Esophagus squamous epithelium (tissue), 5 donors: ENCODE measurements around the gene CTNNA2. TPM values are rescaled to one million over a fixed set of nuclear protein-coding genes. Genes with fewer than 3 reads are reported as not detected.

Experiments used
- DNase-seq: peaks from one replicate; lab custom pipeline; 2025; lab: John Stamatoyannopoulos, UW
- H3K27ac ChIP-seq, 4 donors: fragments of 200-600 bp; sonication (generic); one replicate each; pipeline ENCODE4 v1.5.1; 2016 to 2019; ENCODE audit warnings: mild to moderate bottlenecking in 1 of 4
- H3K27me3 ChIP-seq, 4 donors: fragments of 200-600 bp; sonication (generic); 1 replicate in 3 of 4; 2 replicates in 1 of 4; pipeline versions ENCODE4 v1.5.1 to v1.6.0; 2017 to 2021; ENCODE audit warnings: antibody characterized with exemption in 1 of 4
- H3K36me3 ChIP-seq, 3 donors: fragments of 200-600 bp; sonication (generic); one replicate each; pipeline ENCODE4 v1.5.1; 2016 to 2019
- H3K4me1 ChIP-seq, 3 donors: fragments of 200-600 bp; sonication (generic); one replicate each; pipeline ENCODE4 v1.5.1; 2017 to 2019
- H3K4me3 ChIP-seq, 4 donors: fragments of 200-600 bp; sonication (generic); 1 replicate in 3 of 4; 2 replicates in 1 of 4; pipeline ENCODE4 v1.5.1; 2016 to 2019; ENCODE audit warnings: mild to moderate bottlenecking in 2 of 4, moderate library complexity in 1 of 4
- H3K9me3 ChIP-seq, 3 donors: fragments of 200-600 bp; sonication (generic); one replicate each; pipeline ENCODE4 v1.5.1; 2016 to 2019
- CTCF ChIP-seq, 6 experiments: fragments of 450-650 bp in 4 of 6; fragments of 200-600 bp in 2 of 6; sonication (generic) in 2 of 6; IDR thresholded peaks; one replicate each; pipeline ENCODE4 v1.5.1; 2016 to 2019; ENCODE audit warnings: antibody characterized with exemption in 6 of 6, mild to moderate bottlenecking in 4 of 6, moderate library complexity in 4 of 6
- POLR2A ChIP-seq, 4 donors: fragments of 450-650 bp; IDR thresholded peaks; one replicate each; pipeline ENCODE4 v1.6.1; 2017; ENCODE audit warnings: antibody characterized with exemption in 4 of 4, mild to moderate bottlenecking in 4 of 4, moderate library complexity in 3 of 4
- WGBS, 2 donors: methylation state at CpG; one replicate each; pipeline ENCODE4 v1.1.5; 2018; 5-methylcytosine and 5-hydroxymethylcytosine counted together
- intact Hi-C: fragments of 100-400 bp; cut with DNase I; formaldehyde crosslinking; loops from one replicate; pipeline ENCODE4 v1.15.0; 2022
- total RNA-seq, 4 donors: library from RNA; depleted of rRNA; stranded (reverse); fragments of >200 nt; gene quantifications; one replicate each; pipeline ENCODE4 v1.1.0, GENCODE V29; 2016
- donor health status: DM: yes; HTN: yes; CAD: no.

CTNNA2 gene
- total RNA-seq, 4 donors from 2014 or later: not detected

- H3K27me3 ChIP-seq: peaks cover 0 to 52% (median 2%) of the 10 kb centered on the region in 4 donors
- H3K36me3 ChIP-seq: no peaks in the 10 kb centered on the region
- TF ChIP-seq POLR2A (IDR thresholded peaks at IDR 0.05): no peak
- TF ChIP-seq CTCF (IDR thresholded peaks at IDR 0.05): no peak
- no peaks in the 10 kb centered on the region for H3K9me3 ChIP-seq
- intact Hi-C loops: no loop called here
- H3K27ac ChIP-seq: no peak overlapping the region
- H3K4me3 ChIP-seq: no peak overlapping the region
- WGBS, 2 donors: 20% methylated on average over 1 of the region's 1 CpG; no CpG with 5 or more reads in 1 of the 2 donors
- DNase-seq: no peak
- H3K4me1 ChIP-seq: peaks cover 0 to 21% (median 0%) of the 10 kb centered on the region in 3 donors
Measured at GRCh38 chr2:80300954-80301353, 788.1 kb downstream of the CTNNA2 start.

GRCh38 chr2:80302001-80302313 lies 789.1 kb downstream of the CTNNA2 start:
- Histone ChIP-seq H3K36me3 (no peaks in the 10 kb centered on the region), H3K27ac (no peak overlapping the region), H3K9me3 (no peaks in the 10 kb centered on the region), H3K27me3 (peaks cover 0 to 54% (median 2%) of the 10 kb centered on the region in 4 donors), H3K4me1 (peaks cover 0 to 21% (median 0%) of the 10 kb centered on the region in 3 donors), H3K4me3 (no peak overlapping the region)
- 42 to 50% methylated on average over 11 to 12 of the region's 12 CpGs for WGBS, 2 donors
- no peak for DNase-seq
- TF ChIP-seq POLR2A (IDR thresholded peaks at IDR 0.05): no peak
- no peak for TF ChIP-seq CTCF (IDR thresholded peaks at IDR 0.05)
- intact Hi-C loops: no loop called here

- Histone ChIP-seq H3K4me3 (peak overlapping the region in 1 of 4 donors; percentile 38), H3K27me3 (peaks cover 0 to 54% (median 2%) of the 10 kb centered on the region in 4 donors), H3K27ac (no peak overlapping the region), H3K36me3 (no peaks in the 10 kb centered on the region), H3K4me1 (peaks cover 0 to 21% (median 0%) of the 10 kb centered on the region in 3 donors), H3K9me3 (no peaks in the 10 kb centered on the region)
- WGBS, 2 donors: 21 to 60% methylated on average over 6 to 11 of the region's 50 CpGs
- TF ChIP-seq POLR2A (IDR thresholded peaks at IDR 0.05) (no peak), CTCF (IDR thresholded peaks at IDR 0.05) (no peak)
- intact Hi-C loops: no loop called here
- no peak for DNase-seq
Measured at GRCh38 chr2:80302314-80303005, 789.6 kb downstream of the CTNNA2 start.

GRCh38 chr2:80303006-80303908 lies 790.4 kb downstream of the CTNNA2 start:
- Histone ChIP-seq H3K4me3 (peak overlapping the region in 3 of 4 donors; percentile 9 to 38 (median 26)), H3K36me3 (no peaks in the 10 kb centered on the region), H3K9me3 (no peaks in the 10 kb centered on the region), H3K27me3 (peaks cover 0 to 54% (median 2%) of the 10 kb centered on the region in 4 donors), H3K4me1 (peaks cover 0 to 21% (median 0%) of the 10 kb centered on the region in 3 donors), H3K27ac (no peak overlapping the region)
- TF ChIP-seq POLR2A (IDR thresholded peaks at IDR 0.05) (no peak), CTCF (IDR thresholded peaks at IDR 0.05) (no peak)
- DNase-seq: no peak
- WGBS, 2 donors: 4 to 6% methylated on average over 7 to 9 of the region's 64 CpGs
- intact Hi-C loops: no loop called here
